K562 (cell line): ENCODE results near the gene RPL3. TPM values are rescaled to one million over a fixed set of nuclear protein-coding genes. Genes with fewer than 3 reads are reported as not detected.
A peak's percentile ranks its signal among the peaks of the same experiment; 100 is the strongest.

ENCODE experiments used
- ATAC-seq: fragments of 200-7000 bp; cut with Tn5 transposase; 3 replicates; pipeline ENCODE4 v1.9.1; 2020; ENCODE audit warnings: moderate library complexity
- BruUV-seq: library from RNA; stranded (reverse); fragments of 400-500 nt; replicated peaks from 2 replicates; lab custom pipeline; 2021; lab: Mats Ljungman, UMichigan
- CTCF ChIA-PET: fragments of 300-600 bp; formaldehyde crosslinking; extraction: SDS; loops from one replicate; lab custom pipeline; 2021; ENCODE audit warnings: low intra/inter-chr PET ratio; lab: Yijun Ruan, JAX
- POLR2A ChIA-PET: fragments of 300-600, 350-650 bp; sonication (Branson Sonifier 250); formaldehyde crosslinking; extraction: SDS; loops from one replicate; lab custom pipeline; 2021; ENCODE audit warnings: antibody characterized with exemption, inconsistent platforms; lab: Yijun Ruan, JAX
- DNase-seq, 4 experiments: peaks; one replicate each; pipeline versions ENCODE4 v3.0.0 to v3.0.0-alpha.2; 2011 to 2018; ENCODE audit warnings: low spot score in 3 of 4, mixed read lengths in 3 of 4; ENCODE audit errors: extremely low read depth in 1 of 4
- FAIRE-seq: peaks from 2 replicates; lab custom pipeline; 2011; peaks lifted over from hg19 to GRCh38; lab: Jason Lieb, UNC
- H2AFZ ChIP-seq: 2 replicates; pipeline ENCODE4 v1.6.0; 2011; ENCODE audit warnings: low read depth, low read length, control low read depth, inconsistent platforms
- H3K27ac ChIP-seq: fragments of 200-600 bp; 3 replicates; pipeline ENCODE4 v1.8.0; 2011; ENCODE audit warnings: low read depth, mild to moderate bottlenecking, control low read depth, inconsistent platforms, low read length, moderate library complexity, mixed read lengths; ENCODE audit errors: extremely low read depth
- H3K27me3 ChIP-seq, 2 experiments: fragments of 300-600 bp in 1 of 2; 2 replicates in 1 of 2; 3 replicates in 1 of 2; pipeline versions ENCODE4 v1.6.0 to v1.8.0; 2011; ENCODE audit warnings: inconsistent platforms in 2 of 2, low read length in 2 of 2, mild to moderate bottlenecking in 1 of 2, mixed read lengths in 1 of 2, moderate library complexity in 1 of 2; ENCODE audit not compliant: control insufficient read depth in 2 of 2, insufficient read depth in 2 of 2
- H3K36me3 ChIP-seq: fragments of 300-600 bp; 3 replicates; pipeline ENCODE4 v1.8.0; 2011; ENCODE audit warnings: mild to moderate bottlenecking, low read length, inconsistent platforms; ENCODE audit not compliant: control insufficient read depth, insufficient read depth
- H3K4me1 ChIP-seq, 2 experiments: fragments of 200-600 bp in 1 of 2; replicated peaks in 1 of 2; 2 replicates in 1 of 2; 3 replicates in 1 of 2; pipeline versions ENCODE4 v1.5.1 to v1.8.0; 2011; ENCODE audit warnings: inconsistent platforms in 2 of 2, low read length in 2 of 2, mild to moderate bottlenecking in 1 of 2, mixed read lengths in 1 of 2, moderate library complexity in 1 of 2; ENCODE audit not compliant: control insufficient read depth in 2 of 2, insufficient read depth in 2 of 2
- H3K4me2 ChIP-seq: 2 replicates; pipeline ENCODE4 v1.6.1; 2011; ENCODE audit warnings: low read length, control low read depth, inconsistent platforms, mixed read lengths; ENCODE audit not compliant: insufficient read depth
- H3K4me3 ChIP-seq: fragments of 200-600 bp; sonication (generic), shearing (Covaris generic); 2 replicates; pipeline ENCODE4 v1.5.1; 2016; ENCODE audit warnings: control low read depth, inconsistent platforms
- H3K79me2 ChIP-seq: fragments of 200-600 bp; 3 replicates; pipeline ENCODE4 v1.8.0; 2011; ENCODE audit warnings: low read length, inconsistent platforms; ENCODE audit not compliant: control insufficient read depth, insufficient read depth
- H3K9ac ChIP-seq, 2 experiments: 2 replicates each; pipeline versions ENCODE4 v1.6.0 to v1.6.1; 2011; ENCODE audit warnings: low read depth in 2 of 2, low read length in 2 of 2, control low read depth in 1 of 2, inconsistent platforms in 1 of 2, mild to moderate bottlenecking in 1 of 2, mixed read lengths in 1 of 2; ENCODE audit not compliant: insufficient read depth in 1 of 2
- H3K9me1 ChIP-seq: one replicate; pipeline ENCODE4 v1.6.0; 2011; ENCODE audit warnings: inconsistent platforms, mild to moderate bottlenecking, low read length, moderate library complexity; ENCODE audit not compliant: control insufficient read depth, insufficient read depth
- H3K9me3 ChIP-seq: replicated peaks from 2 replicates; pipeline ENCODE4 v1.5.1; 2011; ENCODE audit warnings: low read depth, low read length, inconsistent platforms; ENCODE audit not compliant: control insufficient read depth, insufficient read depth
- H4K20me1 ChIP-seq: replicated peaks from 2 replicates; pipeline ENCODE4 v1.6.1; 2011; ENCODE audit warnings: low read length, inconsistent platforms, mixed read lengths; ENCODE audit not compliant: control insufficient read depth, insufficient read depth
- CAMTA2 ChIP-seq: fragments of 250-450 bp; sonication (Bioruptor Pico); conservative IDR thresholded peaks from 2 replicates; pipeline ENCODE4 v1.5.1; 2022
- GABPA ChIP-seq: fragments of 200-800 bp; sonication (Bioruptor generic); conservative IDR thresholded peaks from 2 replicates; pipeline ENCODE4 v1.6.1; 2016; ENCODE audit warnings: low read depth, missing genetic modification characterization, missing compliant biosample characterization
- NCOA6 ChIP-seq: fragments of 450-650 bp; IDR thresholded peaks from 2 replicates; pipeline ENCODE4 v1.6.1; 2017; ENCODE audit warnings: mild to moderate bottlenecking
- SREBF1 ChIP-seq: fragments of 150-350 bp; IDR thresholded peaks from 2 replicates; pipeline ENCODE4 v1.6.1; 2014; ENCODE audit warnings: antibody characterized with exemption, low read depth, low read length, borderline replicate concordance
- TFAP4 ChIP-seq: sonication (generic); formaldehyde crosslinking; IDR thresholded peaks from 2 replicates; pipeline ENCODE4 v1.8.0; 2022; ENCODE audit warnings: missing genetic modification reagents, mild to moderate bottlenecking, moderate library complexity, borderline replicate concordance
- ZNF780A ChIP-seq: fragments of 250-450 bp; sonication (Bioruptor Pico); IDR thresholded peaks from 2 replicates; pipeline ENCODE4 v1.5.0; 2021; ENCODE audit warnings: mild to moderate bottlenecking
- WGBS: fragments of 100-300 bp; shearing (Covaris generic); methylation state at CpG from one replicate; pipeline ENCODE4 v1.1.6; 2016; ENCODE audit warnings: low coverage, mixed read lengths; ENCODE audit not compliant: insufficient coverage; ENCODE audit errors: missing lambda C conversion rate; 5-methylcytosine and 5-hydroxymethylcytosine counted together
- in situ Hi-C: fragments of 300-500 bp; cut with MboI; formaldehyde crosslinking; loops from 4 replicates; pipeline ENCODE4 v1.15.0; 2018; ENCODE audit warnings: inconsistent platforms, mixed read lengths
- intact Hi-C: fragments of 100-400 bp; cut with micrococcal nuclease; formaldehyde crosslinking; loops from 2 replicates; pipeline ENCODE4 v1.14.2; 2022
- polyA plus RNA-seq, 8 experiments: library from polyadenylated mRNA; depleted of rRNA in 4 of 8; stranded (reverse) in 5 of 8; unstranded in 3 of 8; fragments of >200 nt; fragmentation: Nextera tagmentation in 2 of 8; fragmentation: Illumina TruSeq in 1 of 8; extraction: Ambion mirVana in 2 of 8; extraction: Trizol in 1 of 8; gene quantifications; 2 replicates each; pipeline versions ENCODE4 v1.2.1 to v1.2.3, GENCODE V29; 2011 to 2014; ENCODE audit warnings: inconsistent platforms in 1 of 8, missing spikeins in 1 of 8
- total RNA-seq, 7 experiments: library from RNA; depleted of rRNA in 6 of 7; stranded (reverse); fragments of >200 nt in 6 of 7; fragmentation: Illumina TruSeq in 2 of 7; extraction: Trizol in 2 of 7; gene quantifications; 2 replicates each; pipeline versions ENCODE4 v1.2.1 to v1.2.3, GENCODE V29; 2011 to 2021; ENCODE audit warnings: low replicate concordance in 1 of 7

The RPL3 gene
- total and polyA plus RNA-seq, 9 of the 15 experiments (the other 6 are each of a cell fraction or from before 2014, with no cell fraction given) = 1,624 to 4,066 (median 2,565) TPM

DNA sequence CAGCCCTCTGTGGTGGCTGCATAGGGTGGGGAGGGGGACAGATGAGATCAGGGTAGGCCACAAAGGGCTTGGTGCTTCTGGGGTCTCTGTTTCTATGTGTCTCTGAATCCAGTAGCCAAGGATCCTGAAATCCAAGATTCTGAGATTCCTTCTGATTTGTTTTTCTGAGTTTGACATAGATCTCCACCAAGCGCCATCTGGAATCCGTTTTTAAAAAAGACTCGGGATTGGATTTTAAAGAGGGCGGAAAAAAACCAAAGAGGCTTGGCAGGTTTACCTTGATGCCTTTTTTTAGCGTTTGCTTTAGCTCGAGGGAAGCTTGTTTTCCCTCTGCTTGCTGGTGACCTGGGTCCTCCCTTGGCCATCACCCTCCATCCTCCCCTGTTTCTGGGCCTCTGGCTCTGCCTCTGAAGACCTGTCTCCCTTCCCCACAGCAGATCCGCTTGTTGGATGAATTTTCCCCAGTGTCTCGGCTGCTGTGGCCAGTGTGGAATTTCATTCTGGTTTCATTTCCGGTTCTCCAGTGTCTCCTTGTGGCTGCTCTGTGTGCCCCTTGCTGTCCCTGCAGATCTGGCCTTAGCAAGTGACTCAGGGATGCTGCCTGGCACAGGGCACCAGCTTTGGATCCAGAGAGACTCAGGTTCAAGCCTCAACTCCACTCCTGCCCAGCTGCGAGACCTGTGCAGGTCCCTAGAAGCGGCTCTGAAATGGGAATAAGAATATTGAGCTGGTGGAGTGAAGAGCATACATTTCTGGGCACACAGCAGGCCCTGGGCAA is 45.5 kb upstream of the RPL3 start:
- H3K27me3 ChIP-seq = no peaks in the 10 kb centered on the region
- no peaks in the 10 kb centered on the region for H3K79me2 ChIP-seq
- ATAC-seq (no peak), FAIRE-seq (no peak), DNase-seq (no peak)
- no peak overlapping the region for H3K27ac ChIP-seq
- no peaks in the 10 kb centered on the region for H4K20me1 ChIP-seq
- H3K4me1 ChIP-seq = peaks cover 18 to 35% of the 10 kb centered on the region in 2 experiments; a peak in 4 of 5 replicates
- intact Hi-C loops = no loop called here
- BruUV-seq = no TSS peak
- in situ Hi-C loops = no loop called here
- POLR2A ChIA-PET = interaction anchor here (1.0 kb wide), 1 partner anchor 47 kb away, joined by 3 read pairs; no protein-coding TSS in a partner anchor
- TF ChIP-seq GABPA (no peak), TFAP4 (CRISPR knock-in tag) (no peak), NCOA6 (no peak), ZNF780A (CRISPR knock-in tag) (no peak), CAMTA2 (CRISPR knock-in tag) (no peak), SREBF1 (no peak)
- H2AFZ ChIP-seq = no peak overlapping the region
- H3K4me2 ChIP-seq = no peak overlapping the region
- CTCF ChIA-PET = interaction anchor here (0.6 kb wide), 1 partner anchor 15 kb away, joined by 3 read pairs; no protein-coding TSS in a partner anchor
- no peak overlapping the region for H3K4me3 ChIP-seq
- H3K9me1 ChIP-seq = no peaks in the 10 kb centered on the region
- H3K36me3 ChIP-seq = no peaks in the 10 kb centered on the region
- whole genome bisulfite sequencing = 67% methylated on average over 8 of the region's 11 CpGs
- no peaks in the 10 kb centered on the region for H3K9me3 ChIP-seq
- H3K9ac ChIP-seq = peak overlapping the region in 1 of 2 experiments; percentile 33; a peak in 1 of 4 replicates
